ENCODE measurements around the gene ENTREP1. TPM values are rescaled to one million over a fixed set of nuclear protein-coding genes. Genes with fewer than 3 reads are reported as not detected.
A peak's percentile ranks its signal among the peaks of the same experiment; 100 is the strongest.

The ENTREP1 gene
- total RNA-seq, 1 donor from 2014 or later = 4.6 TPM

- no peak for DNase-seq (ENCODE audit: low read depth in 2 of 2)
These were observed 39.6 kb downstream of the ENTREP1 start for GRCh38 chr9:69364510-69365150.

DNA sequence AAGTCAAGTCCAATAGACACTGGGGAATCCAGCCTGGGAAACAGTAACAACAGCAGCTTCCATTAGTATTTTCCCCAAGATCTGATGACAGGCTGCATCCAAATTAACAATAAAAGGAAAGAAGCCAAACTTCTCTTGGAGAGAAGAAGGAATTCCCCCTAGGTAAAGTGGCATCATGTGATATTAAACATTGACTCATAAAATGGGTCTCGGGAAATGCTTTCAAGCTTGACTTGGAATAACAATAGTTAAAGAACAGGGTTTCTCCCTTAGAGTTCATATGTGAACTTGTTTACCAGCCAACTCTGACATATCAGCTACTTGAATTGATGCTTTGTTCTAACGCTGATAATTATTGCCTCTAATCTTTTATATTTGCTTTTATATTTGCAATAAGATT lies 45.4 kb downstream of the ENTREP1 start:
- DNase-seq (ENCODE audit: low read depth in 2 of 2) = peak in 1 of 2 donors; percentile 93

DNA sequence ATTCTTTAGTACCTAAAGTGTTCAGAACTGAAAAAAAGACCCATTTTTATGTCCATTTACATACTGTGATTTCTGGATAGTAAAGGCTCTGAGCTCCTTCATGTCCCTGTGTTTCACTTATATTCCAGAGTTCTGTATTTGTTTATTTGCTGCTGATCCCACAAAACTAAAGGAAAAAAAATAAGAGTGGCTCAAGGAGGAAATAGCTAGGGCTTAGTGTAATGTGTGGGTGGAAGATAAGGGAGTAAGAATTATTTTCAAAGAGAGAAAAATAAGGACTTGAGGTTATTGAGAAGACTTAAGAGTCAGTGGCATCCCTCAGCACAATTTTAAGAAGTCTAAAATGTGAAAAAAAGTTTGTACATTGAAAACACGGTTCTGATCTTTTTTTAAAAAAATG lies 46.0 kb downstream of the ENTREP1 start:
- peak in 1 of 2 donors; percentile 74 for DNase-seq (ENCODE audit: low read depth in 2 of 2)

GRCh38 chr9:69376651-69377050 lies 51.6 kb downstream of the ENTREP1 start:
- DNase-seq (ENCODE audit: low read depth in 2 of 2) = peak in 1 of 2 donors; percentile 68

- no peak for DNase-seq (ENCODE audit: low read depth in 2 of 2)
These were observed 52.3 kb downstream of the ENTREP1 start for GRCh38 chr9:69377291-69377690.

- DNase-seq (ENCODE audit: low read depth in 2 of 2) = no peak
These were observed 53.0 kb downstream of the ENTREP1 start for GRCh38 chr9:69377981-69378380.

GRCh38 chr9:69379270-69379982 lies 54.4 kb downstream of the ENTREP1 start:
- DNase-seq (ENCODE audit: low read depth in 2 of 2) = peak; percentile 70 to 96

- peak in 1 of 2 donors; percentile 50 for DNase-seq (ENCODE audit: low read depth in 2 of 2)
These were observed 55.3 kb downstream of the ENTREP1 start for GRCh38 chr9:69380301-69380700.

DNA sequence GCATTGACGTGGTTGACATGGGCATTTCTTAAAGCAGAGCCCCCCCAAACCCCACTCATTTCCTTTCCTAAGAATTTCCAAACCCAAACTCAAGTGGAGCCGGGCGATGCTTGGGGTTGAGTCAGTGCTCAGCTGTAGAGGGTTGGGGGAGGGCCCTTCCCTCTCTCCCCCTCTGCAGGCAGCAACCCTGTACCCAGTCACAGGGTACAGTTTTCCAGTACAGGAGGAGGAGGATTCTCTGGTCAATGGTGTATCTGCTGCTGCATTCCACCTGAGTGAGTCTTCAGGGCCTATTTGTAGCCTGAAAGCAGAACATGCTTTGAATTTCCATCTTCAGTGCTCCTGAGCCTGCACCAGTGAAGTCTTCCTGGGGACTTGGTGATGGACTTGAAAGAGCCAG lies 55.8 kb downstream of the ENTREP1 start:
- DNase-seq (ENCODE audit: low read depth in 2 of 2) = no peak

GRCh38 chr9:69382135-69382534 lies 57.1 kb downstream of the ENTREP1 start:
- DNase-seq (ENCODE audit: low read depth in 2 of 2) = no peak

DNA sequence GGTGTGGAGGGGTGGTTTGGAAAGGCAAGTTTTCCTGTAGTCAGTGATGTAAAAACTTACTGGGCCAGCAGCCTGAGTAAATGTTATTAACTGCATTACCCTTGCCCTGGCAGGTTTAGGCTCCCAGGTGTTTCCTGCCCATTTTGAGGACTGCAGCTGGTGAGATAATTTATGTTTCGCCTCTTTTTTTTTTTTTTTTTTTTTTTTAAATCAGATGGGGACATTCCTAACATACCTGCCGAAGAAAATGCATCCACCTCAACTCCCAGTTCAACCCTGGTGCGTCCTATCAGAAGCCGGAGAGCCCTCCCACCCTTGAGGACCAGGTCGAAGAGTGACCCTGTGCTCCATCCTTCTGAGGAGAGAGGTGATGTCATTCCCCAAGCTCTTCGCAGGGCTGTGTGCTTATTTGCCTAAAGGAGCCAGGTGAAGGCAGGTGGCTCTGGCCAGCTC lies 60.6 kb downstream of the ENTREP1 start:
- DNase-seq (ENCODE audit: low read depth in 2 of 2) = peak; percentile 95 to 96

DNA sequence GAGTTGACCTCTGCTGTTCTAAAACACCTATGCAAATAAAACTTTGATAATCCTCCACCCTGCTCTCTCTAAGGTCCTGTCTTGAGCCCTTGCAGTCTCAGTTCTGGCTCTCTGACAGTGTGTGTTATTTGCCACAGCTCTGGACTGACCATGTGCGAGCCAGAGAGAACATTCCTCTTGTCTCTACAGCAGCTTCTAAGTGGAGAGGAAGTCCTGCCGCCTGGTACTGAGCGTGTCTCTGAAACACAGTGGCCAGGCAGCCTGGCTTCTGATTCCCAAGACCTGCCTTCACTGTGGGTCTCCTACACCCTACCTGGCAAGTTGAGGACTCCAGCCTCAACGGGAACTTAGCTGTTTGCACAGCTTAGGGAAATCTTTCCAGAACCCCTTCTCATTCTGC lies 61.6 kb downstream of the ENTREP1 start:
- no peak for DNase-seq (ENCODE audit: low read depth in 2 of 2)

- peak in 1 of 2 donors; percentile 80 for DNase-seq (ENCODE audit: low read depth in 2 of 2)
These were observed 63.6 kb downstream of the ENTREP1 start for GRCh38 chr9:69388596-69388995.

GRCh38 chr9:69389437-69389995 lies 64.5 kb downstream of the ENTREP1 start:
- no peak for DNase-seq (ENCODE audit: low read depth in 2 of 2)

DNA sequence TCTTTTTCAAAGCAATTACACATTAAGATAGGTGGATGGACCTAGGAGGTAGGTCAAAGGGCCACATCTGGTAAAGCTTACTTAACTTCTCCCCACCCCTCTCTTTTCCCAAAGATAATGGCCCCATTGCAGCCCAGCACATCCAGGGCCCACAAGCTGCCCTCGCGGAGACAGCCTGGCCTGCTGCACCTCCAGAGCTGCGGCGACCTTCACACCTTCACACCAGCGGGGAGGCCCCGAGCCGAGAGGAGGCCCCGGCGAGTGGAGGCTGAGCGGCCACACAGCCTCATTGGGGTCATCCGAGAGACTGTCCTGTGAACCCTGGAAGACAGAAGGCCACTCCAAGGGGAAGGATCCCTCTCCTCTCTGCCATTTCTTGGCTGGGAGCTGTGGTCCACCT lies 66.5 kb downstream of the ENTREP1 start:
- no peak for DNase-seq (ENCODE audit: low read depth in 2 of 2)

DNA sequence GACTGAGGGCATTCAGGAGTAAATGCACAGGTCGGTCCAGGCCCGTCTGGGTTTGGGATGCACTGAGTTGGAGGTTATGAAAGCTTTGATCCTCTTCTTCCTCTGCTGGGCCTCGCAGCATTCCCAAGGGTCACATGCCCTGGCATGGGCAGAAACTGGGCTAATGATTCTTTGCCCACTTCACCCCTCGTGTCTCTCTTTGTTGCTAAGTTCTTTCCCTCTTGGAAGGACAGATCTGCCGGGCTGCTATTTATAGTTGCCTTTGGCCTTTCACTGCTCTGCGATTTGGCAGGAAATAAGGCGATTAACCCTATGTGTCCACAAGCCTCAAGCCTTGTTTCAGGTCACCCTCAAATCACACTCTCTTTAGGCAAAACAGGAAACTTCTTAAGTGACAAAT lies 66.9 kb downstream of the ENTREP1 start:
- peak in 1 of 2 donors; percentile 70 for DNase-seq (ENCODE audit: low read depth in 2 of 2)

DNA sequence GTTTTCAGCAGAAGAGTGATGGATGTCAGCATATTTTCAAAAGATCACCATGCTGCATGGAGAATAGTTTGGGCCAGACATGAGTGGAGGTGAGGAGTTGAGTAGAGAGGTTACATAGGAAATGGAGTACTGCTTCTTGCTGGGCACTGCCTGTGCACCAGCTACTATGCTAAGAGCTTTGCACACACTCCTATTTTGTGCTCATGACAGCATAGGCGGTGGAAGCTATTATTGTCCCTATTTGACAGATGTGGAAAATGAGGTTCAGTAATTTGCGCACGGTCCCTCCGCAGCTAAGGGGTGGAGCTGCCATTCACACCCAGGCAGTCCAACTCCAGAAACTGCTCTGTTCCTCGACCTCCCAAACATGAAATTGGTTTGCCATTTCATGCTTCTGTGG lies 67.8 kb downstream of the ENTREP1 start:
- DNase-seq (ENCODE audit: low read depth in 2 of 2) = no peak

- DNase-seq (ENCODE audit: low read depth in 2 of 2) = no peak
These were observed 68.4 kb downstream of the ENTREP1 start for GRCh38 chr9:69393425-69393824.

GRCh38 chr9:69395718-69396117 lies 70.7 kb downstream of the ENTREP1 start:
- no peak for DNase-seq (ENCODE audit: low read depth in 2 of 2)

GRCh38 chr9:69396759-69397158 lies 71.7 kb downstream of the ENTREP1 start:
- DNase-seq (ENCODE audit: low read depth in 2 of 2) = no peak

- peak in 1 of 2 donors; percentile 32 for DNase-seq (ENCODE audit: low read depth in 2 of 2)
These were observed 72.6 kb downstream of the ENTREP1 start for GRCh38 chr9:69397384-69398214.

- DNase-seq (ENCODE audit: low read depth in 2 of 2) = no peak
These were observed 75.5 kb downstream of the ENTREP1 start for GRCh38 chr9:69400470-69400869.

Measured in dermis microvascular lymphatic vessel endothelial cell (primary cell).